Astrocyte (in vitro differentiated cells and primary cell): ENCODE results near the gene ANKDD1B.

Source experiments
- CTCF ChIP-seq: IDR thresholded peaks from 2 replicates; pipeline ENCODE4 v1.5.1; 2011; ENCODE audit warnings: low read depth, mild to moderate bottlenecking, inconsistent platforms, low read length, moderate library complexity; ENCODE audit not compliant: insufficient read depth
- EZH2 ChIP-seq: IDR thresholded peaks from 2 replicates; pipeline ENCODE4 v1.6.1; 2012; ENCODE audit warnings: mild to moderate bottlenecking, low read length, inconsistent platforms; ENCODE audit not compliant: insufficient read depth

- TF ChIP-seq EZH2: no peak
- no peak for TF ChIP-seq CTCF
These were observed 28.5 kb downstream of the ANKDD1B start for GRCh38 chr5:75639535-75640311.
